GM23248 (cell line): Measurements from ENCODE around the gene CACNA1C. TPM values are rescaled to one million over a fixed set of nuclear protein-coding genes. Genes with fewer than 3 reads are reported as not detected.

Source experiments
- DNase-seq: peaks from one replicate; pipeline ENCODE4 v3.0.0-alpha.2; 2015
- H2AFZ ChIP-seq: fragments of 200-600 bp; sonication (generic); 2 replicates; pipeline ENCODE4 v1.6.1; 2016; ENCODE audit warnings: antibody characterized with exemption
- H3F3A ChIP-seq: fragments of 200-600 bp; sonication (generic); 2 replicates; pipeline ENCODE4 v1.6.1; 2016; ENCODE audit warnings: mild to moderate bottlenecking, antibody characterized with exemption, mixed run types; ENCODE audit not compliant: insufficient read depth
- H3K27ac ChIP-seq: fragments of 200-600 bp; sonication (generic); 2 replicates; pipeline ENCODE4 v1.5.1; 2016; ENCODE audit warnings: mild to moderate bottlenecking
- H3K27me3 ChIP-seq: fragments of 200-600 bp; sonication (generic); replicated peaks from 2 replicates; pipeline ENCODE4 v1.6.1; 2016; ENCODE audit warnings: mild to moderate bottlenecking; ENCODE audit not compliant: insufficient read depth
- H3K36me3 ChIP-seq: fragments of 200-600 bp; sonication (generic); 2 replicates; pipeline ENCODE4 v1.6.1; 2016; ENCODE audit warnings: low read depth, mild to moderate bottlenecking
- H3K4me1 ChIP-seq: fragments of 200-600 bp; sonication (generic); 2 replicates; pipeline ENCODE4 v1.6.1; 2016; ENCODE audit warnings: mild to moderate bottlenecking; ENCODE audit not compliant: insufficient read depth
- H3K4me2 ChIP-seq: fragments of 200-600 bp; sonication (generic); one replicate; pipeline ENCODE4 v1.6.1; 2016; ENCODE audit warnings: mild to moderate bottlenecking; ENCODE audit not compliant: unreplicated experiment
- H3K4me3 ChIP-seq: fragments of 200-600 bp; sonication (generic); 2 replicates; pipeline ENCODE4 v1.5.1; 2016; ENCODE audit warnings: mild to moderate bottlenecking
- H3K79me2 ChIP-seq: fragments of 200-600 bp; sonication (generic); 2 replicates; pipeline ENCODE4 v1.6.1; 2016; ENCODE audit warnings: mild to moderate bottlenecking; ENCODE audit not compliant: insufficient read depth
- H3K9ac ChIP-seq: fragments of 200-600 bp; sonication (generic); 2 replicates; pipeline ENCODE4 v1.6.1; 2016; ENCODE audit warnings: mild to moderate bottlenecking
- H3K9me2 ChIP-seq: fragments of 200-600 bp; sonication (generic); 2 replicates; pipeline ENCODE4 v1.6.1; 2016; ENCODE audit warnings: mixed run types, mild to moderate bottlenecking, moderate library complexity; ENCODE audit not compliant: insufficient read depth
- H3K9me3 ChIP-seq: fragments of 200-600 bp; sonication (generic); one replicate; pipeline ENCODE4 v1.6.1; 2017; ENCODE audit warnings: low read depth
- H4K20me1 ChIP-seq: fragments of 200-600 bp; sonication (generic); 2 replicates; pipeline ENCODE4 v1.6.0; 2016; ENCODE audit not compliant: insufficient read depth
- EZH2 ChIP-seq: fragments of 200-600 bp; sonication (generic); IDR thresholded peaks from 2 replicates; pipeline ENCODE4 v1.6.1; 2018; ENCODE audit warnings: antibody characterized with exemption, mild to moderate bottlenecking; ENCODE audit not compliant: insufficient read depth, poor library complexity, severe bottlenecking
- EZH2phosphoT487 ChIP-seq: fragments of 200-600 bp; sonication (generic); IDR thresholded peaks from 2 replicates; pipeline ENCODE4 v1.6.1; 2018; ENCODE audit warnings: antibody characterized with exemption, moderate library complexity, mild to moderate bottlenecking, low read depth; ENCODE audit not compliant: insufficient read depth
- WGBS, 2 experiments: methylation state at CpG; one replicate each; pipeline ENCODE4 v1.1.6; 2015 to 2017; ENCODE audit warnings: low lambda C conversion rate in 2 of 2, low coverage in 1 of 2; ENCODE audit errors: missing lambda C conversion rate in 2 of 2; 5-methylcytosine and 5-hydroxymethylcytosine counted together
- in situ Hi-C: fragments of 300-500 bp; cut with MboI; formaldehyde crosslinking; loops from 2 replicates; pipeline ENCODE4 v1.15.0; 2020
- polyA plus RNA-seq: library from polyadenylated mRNA; unstranded; fragments of >200 nt; fragmentation: Nextera tagmentation; extraction: Ambion mirVana; gene quantifications from 2 replicates; pipeline ENCODE4 v1.2.1, GENCODE V29; 2016
- total RNA-seq: library from RNA; depleted of rRNA; stranded (reverse); fragments of >200 nt; shearing (Covaris generic); gene quantifications from 2 replicates; pipeline ENCODE4 v1.2.3, GENCODE V29; 2014

CACNA1C gene
- total and polyA plus RNA-seq, 2 experiments from 2014 or later: 4.9 to 11.5 TPM

- Histone ChIP-seq H3K4me3 (no peak overlapping the region), H4K20me1 (no peaks in the 10 kb centered on the region), H3K79me2 (no peaks in the 10 kb centered on the region), H3K36me3 (peaks cover 35% of the 10 kb centered on the region), H3K9me2 (no peaks in the 10 kb centered on the region), H2AFZ (no peak overlapping the region), H3K4me2 (no peak overlapping the region), H3K27ac (no peak overlapping the region), H3K9me3 (no peaks in the 10 kb centered on the region), H3K4me1 (no peaks in the 10 kb centered on the region), H3K27me3 (no peaks in the 10 kb centered on the region), H3F3A (no peaks in the 10 kb centered on the region), H3K9ac (no peak overlapping the region)
- in situ Hi-C loops: no loop called here
- 95 to 96% methylated on average over 22 of the region's 22 CpGs for WGBS, 2 experiments
- DNase-seq: no peak
- no peak for TF ChIP-seq EZH2phosphoT487
Observed at GRCh38 chr12:2653461-2653965, 600.7 kb downstream of the CACNA1C start.

- H3K9ac ChIP-seq: no peak overlapping the region
- H3K9me2 ChIP-seq: no peaks in the 10 kb centered on the region
- H2AFZ ChIP-seq: no peak overlapping the region
- no peaks in the 10 kb centered on the region for H3K4me1 ChIP-seq
- no peaks in the 10 kb centered on the region for H3K27me3 ChIP-seq
- in situ Hi-C loops: no loop called here
- no peak overlapping the region for H3K4me3 ChIP-seq
- H3K9me3 ChIP-seq: no peaks in the 10 kb centered on the region
- no peaks in the 10 kb centered on the region for H3F3A ChIP-seq
- H3K79me2 ChIP-seq: no peaks in the 10 kb centered on the region
- H3K36me3 ChIP-seq: peaks cover 35% of the 10 kb centered on the region
- H3K27ac ChIP-seq: no peak overlapping the region
- WGBS, 2 experiments: 84% methylated on average over 8 of the region's 8 CpGs
- no peaks in the 10 kb centered on the region for H4K20me1 ChIP-seq
- TF ChIP-seq EZH2 (no peak), EZH2phosphoT487 (no peak)
- no peak for DNase-seq
- no peak overlapping the region for H3K4me2 ChIP-seq
Observed at GRCh38 chr12:2654311-2654710, 601.5 kb downstream of the CACNA1C start.

GRCh38 chr12:2654741-2655140 lies 602.0 kb downstream of the CACNA1C start:
- Histone ChIP-seq H3K4me1 (no peaks in the 10 kb centered on the region), H3F3A (no peaks in the 10 kb centered on the region), H3K9me2 (no peaks in the 10 kb centered on the region), H3K27ac (no peak overlapping the region), H3K9ac (no peak overlapping the region), H4K20me1 (no peaks in the 10 kb centered on the region), H3K9me3 (no peaks in the 10 kb centered on the region), H3K79me2 (no peaks in the 10 kb centered on the region), H3K36me3 (peaks cover 35% of the 10 kb centered on the region), H3K4me3 (no peak overlapping the region), H2AFZ (no peak overlapping the region), H3K4me2 (no peak overlapping the region), H3K27me3 (no peaks in the 10 kb centered on the region)
- in situ Hi-C loops: no loop called here
- DNase-seq: no peak
- 67 to 69% methylated on average over 4 of the region's 4 CpGs for WGBS, 2 experiments
- TF ChIP-seq EZH2phosphoT487: no peak
- no peak for TF ChIP-seq EZH2

GRCh38 chr12:2662524-2662923 lies 609.7 kb downstream of the CACNA1C start:
- Histone ChIP-seq H3K36me3 (peaks cover 27% of the 10 kb centered on the region; the same call in 1 of the 2 replicates), H4K20me1 (no peaks in the 10 kb centered on the region), H3K9me3 (no peaks in the 10 kb centered on the region), H2AFZ (no peak overlapping the region), H3F3A (no peaks in the 10 kb centered on the region), H3K4me2 (no peak overlapping the region), H3K9ac (no peak overlapping the region), H3K9me2 (no peaks in the 10 kb centered on the region), H3K79me2 (no peaks in the 10 kb centered on the region), H3K4me1 (no peaks in the 10 kb centered on the region), H3K27me3 (no peaks in the 10 kb centered on the region), H3K4me3 (no peak overlapping the region), H3K27ac (no peak overlapping the region)
- in situ Hi-C loops: no loop called here
- TF ChIP-seq EZH2phosphoT487 (no peak), EZH2 (no peak)
- 97 to 100% methylated on average over 2 of the region's 2 CpGs for WGBS, 2 experiments
- DNase-seq: no peak
